Panc1 (cell line): ENCODE measurements around the gene DLG2. TPM values are rescaled to one million over a fixed set of nuclear protein-coding genes. Genes with fewer than 3 reads are reported as not detected.

Experiments
- ATAC-seq: fragments of 200-7000 bp; cut with Tn5 transposase; 2 replicates; pipeline ENCODE4 v1.9.1; 2020; ENCODE audit warnings: mild to moderate bottlenecking, moderate library complexity
- BruUV-seq: library from RNA; stranded (reverse); fragments of 400-500 nt; replicated peaks from 2 replicates; lab custom pipeline; 2021; lab: Mats Ljungman, UMichigan
- CTCF ChIA-PET: fragments of 300-600 bp; sonication (Branson Sonifier 250); formaldehyde crosslinking; loops from one replicate; lab custom pipeline; 2022; ENCODE audit warnings: antibody characterized with exemption; lab: Charles Lee
- POLR2A ChIA-PET: fragments of 300-600 bp; sonication (Branson Sonifier 250); formaldehyde crosslinking; loops from one replicate; lab custom pipeline; 2022; ENCODE audit warnings: antibody characterized with exemption; lab: Charles Lee
- DNase-seq: peaks from one replicate; pipeline ENCODE4 v3.0.0-alpha.2; 2010; ENCODE audit warnings: low read depth, low spot score
- H3K27ac ChIP-seq: 2 replicates; pipeline ENCODE4 v1.5.1; 2011; ENCODE audit warnings: mild to moderate bottlenecking, low read length, inconsistent platforms
- H3K27me3 ChIP-seq: fragments of 200-500 bp; sonication (Bioruptor generic); 2 replicates; pipeline ENCODE4 v1.6.0; 2014; ENCODE audit warnings: low read length, inconsistent platforms; ENCODE audit not compliant: control insufficient read depth, insufficient read depth
- H3K36me3 ChIP-seq: fragments of 200-500 bp; sonication (Bioruptor generic); 2 replicates; pipeline ENCODE4 v1.5.1; 2014; ENCODE audit warnings: inconsistent platforms, mild to moderate bottlenecking, low read length, moderate library complexity; ENCODE audit not compliant: control insufficient read depth, insufficient read depth
- H3K4me1 ChIP-seq: 2 replicates; pipeline ENCODE4 v1.5.1; 2011; ENCODE audit warnings: inconsistent platforms, mild to moderate bottlenecking, low read length, moderate library complexity; ENCODE audit not compliant: control insufficient read depth, insufficient read depth
- H3K4me3 ChIP-seq, 2 experiments: 2 replicates each; pipeline ENCODE4 v1.5.1; 2011 to 2012; ENCODE audit warnings: low read depth in 2 of 2, low read length in 2 of 2, mild to moderate bottlenecking in 2 of 2, inconsistent platforms in 1 of 2, moderate library complexity in 1 of 2
- H3K9me3 ChIP-seq: fragments of 200-500 bp; sonication (Bioruptor generic); 2 replicates; pipeline ENCODE4 v1.5.1; 2014; ENCODE audit warnings: low read depth, mild to moderate bottlenecking, inconsistent platforms, low read length, moderate library complexity; ENCODE audit not compliant: control insufficient read depth, insufficient read depth
- CTCF ChIP-seq: fragments of 450-650 bp; IDR thresholded peaks from 2 replicates; pipeline ENCODE4 v1.5.1; 2017; ENCODE audit warnings: mild to moderate bottlenecking
- POLR2AphosphoS5 ChIP-seq: IDR thresholded peaks from 2 replicates; pipeline ENCODE4 v1.6.1; 2012; ENCODE audit warnings: mild to moderate bottlenecking, low read depth, low read length, moderate library complexity
- REST ChIP-seq, 2 experiments: IDR thresholded peaks; 2 replicates each; pipeline ENCODE4 v1.6.1; 2011 to 2012; ENCODE audit warnings: low read depth in 2 of 2, control low read depth in 1 of 2, low read length in 1 of 2, mild to moderate bottlenecking in 1 of 2, moderate library complexity in 1 of 2; ENCODE audit not compliant: insufficient read depth in 1 of 2
- SIN3A ChIP-seq: IDR thresholded peaks from 2 replicates; pipeline ENCODE4 v1.6.1; 2012; ENCODE audit warnings: low read depth, mild to moderate bottlenecking, low read length, moderate library complexity, borderline replicate concordance; ENCODE audit not compliant: insufficient read depth
- TCF7L2 ChIP-seq: IDR thresholded peaks from 2 replicates; pipeline ENCODE4 v1.6.1; 2011; ENCODE audit warnings: mild to moderate bottlenecking, low read depth, low read length, inconsistent platforms
- in situ Hi-C: cut with HindIII; loops from 2 replicates; pipeline ENCODE4 v1.10.0; 2016; ENCODE audit warnings: low sequenced_read_pairs, low pct_unique_long_range_greater_than_20kb
- intact Hi-C: fragments of 100-400 bp; cut with micrococcal nuclease; formaldehyde crosslinking; loops from one replicate; pipeline ENCODE4 v1.10.0; 2022; ENCODE audit not compliant: unreplicated experiment
- total RNA-seq: library from RNA; stranded (reverse); gene quantifications from one replicate; pipeline ENCODE4 v1.2.1, GENCODE V29; 2021; ENCODE audit not compliant: unreplicated experiment

Gene DLG2
- total RNA-seq, 1 experiment from 2014 or later: 4.2 TPM

- DNase-seq (no peak), ATAC-seq (no peak)
- no peak overlapping the region for H3K27ac ChIP-seq
- H3K36me3 ChIP-seq: no peaks in the 10 kb centered on the region
- no peak for TF ChIP-seq REST (IDR thresholded peaks at IDR 0.05; ENCODE audit: insufficient read depth in 1 of 2, low read depth in 2 of 2, low read length in 1 of 2)
- TF ChIP-seq TCF7L2: no peak
- TF ChIP-seq POLR2AphosphoS5: no peak
- TF ChIP-seq SIN3A: no peak
- TF ChIP-seq CTCF: no peak
- H3K9me3 ChIP-seq: no peaks in the 10 kb centered on the region
- BruUV-seq: no TSS peak
- intact Hi-C loops (no loop called here), in situ Hi-C loops (no loop called here)
- H3K27me3 ChIP-seq: no peaks in the 10 kb centered on the region
- no peaks in the 10 kb centered on the region for H3K4me1 ChIP-seq
- H3K4me3 ChIP-seq: no peak overlapping the region
- POLR2A ChIA-PET: no interaction called here
- CTCF ChIA-PET: no interaction called here
Observed at GRCh38 chr11:84588131-84588829, 1038.9 kb downstream of the DLG2 start.

- Histone ChIP-seq H3K27me3 (no peaks in the 10 kb centered on the region), H3K4me1 (peaks cover 3% of the 10 kb centered on the region; the same call in 1 of the 2 replicates), H3K36me3 (no peaks in the 10 kb centered on the region), H3K9me3 (no peaks in the 10 kb centered on the region), H3K4me3 (no peak overlapping the region), H3K27ac (no peak overlapping the region)
- ChIA-PET POLR2A (no interaction called here), CTCF (no interaction called here)
- DNase-seq (no peak), ATAC-seq (no peak)
- BruUV-seq: no TSS peak
- intact Hi-C loops (no loop called here), in situ Hi-C loops (no loop called here)
- TF ChIP-seq CTCF (no peak), REST (IDR thresholded peaks at IDR 0.05; ENCODE audit: insufficient read depth in 1 of 2, low read depth in 2 of 2, low read length in 1 of 2) (no peak), TCF7L2 (no peak), POLR2AphosphoS5 (no peak), SIN3A (no peak)
Observed at GRCh38 chr11:84583106-84583505, 1044.0 kb downstream of the DLG2 start.
